Osteocyte (in vitro differentiated cells): ENCODE measurements around the gene OR6B1. TPM values are rescaled to one million over a fixed set of nuclear protein-coding genes. Genes with fewer than 3 reads are reported as not detected.

Experiments
- DNase-seq: peaks from one replicate; pipeline ENCODE4 v3.0.0; 2021; ENCODE audit warnings: mixed read lengths; ENCODE audit not compliant: unreplicated experiment; ENCODE audit errors: extremely low spot score
- H3K27ac Mint-ChIP-seq: one replicate; pipeline ENCODE4 v1.8.0; 2021; ENCODE audit warnings: mild to moderate bottlenecking, mixed read lengths; ENCODE audit not compliant: unreplicated experiment
- H3K27me3 Mint-ChIP-seq: one replicate; pipeline ENCODE4 v1.8.0; 2021; ENCODE audit warnings: mixed read lengths; ENCODE audit not compliant: unreplicated experiment
- H3K36me3 Mint-ChIP-seq: one replicate; pipeline ENCODE4 v1.8.0; 2021; ENCODE audit warnings: mixed read lengths; ENCODE audit not compliant: unreplicated experiment
- H3K4me1 Mint-ChIP-seq: one replicate; pipeline ENCODE4 v1.8.0; 2021; ENCODE audit warnings: mixed read lengths; ENCODE audit not compliant: unreplicated experiment
- H3K4me3 Mint-ChIP-seq: one replicate; pipeline ENCODE4 v1.8.0; 2021; ENCODE audit warnings: mild to moderate bottlenecking, moderate library complexity, mixed read lengths; ENCODE audit not compliant: unreplicated experiment
- H3K9me3 Mint-ChIP-seq: one replicate; pipeline ENCODE4 v1.8.0; 2021; ENCODE audit warnings: mixed read lengths; ENCODE audit not compliant: unreplicated experiment
- long read RNA-seq: library from polyadenylated mRNA; unstranded; transcript quantifications from one replicate; pipeline ENCODE4 v2.0.0, GENCODE V29; 2021
- total RNA-seq: library from RNA; stranded (reverse); gene quantifications from 2 replicates; pipeline ENCODE4 v1.2.1, GENCODE V29; 2021
- TF ChIP-seq, protein P1 (sequence below): fragments of 200-600 bp; sonication (generic); IDR thresholded peaks from 2 replicates; pipeline ENCODE4 v1.5.0; 2021; ENCODE audit warnings: antibody characterized with exemption, mild to moderate bottlenecking, moderate library complexity

Gene OR6B1
- not detected in 2 replicates for total RNA-seq
- long read RNA-seq = 0 reads

DNA sequence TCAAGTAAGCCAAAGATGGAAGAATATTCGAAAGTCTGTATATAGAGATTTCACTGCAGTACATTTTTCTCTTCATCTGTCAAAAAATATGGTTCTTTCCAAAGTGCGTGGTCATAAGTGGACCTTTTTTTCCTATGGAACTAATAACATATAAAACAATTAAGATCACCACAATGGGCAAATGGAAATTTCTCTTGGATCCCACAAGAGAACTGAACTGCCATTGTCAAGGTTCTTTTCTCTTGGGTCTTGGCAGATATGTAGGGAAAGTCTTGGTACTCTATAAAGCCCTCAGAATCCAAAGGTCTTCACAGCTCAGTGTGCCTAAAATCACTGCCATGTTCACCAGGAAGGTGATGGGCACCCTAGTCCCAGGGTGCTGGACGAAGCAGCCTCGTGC is at the start of gene OR6B1:
Gene OR6B1, plus strand, starts transcription at position 301 of the 400 bp plus-strand sequence. CDS start 3,677 bp downstream, outside the sequence.
- TF ChIP-seq, protein P1, sequence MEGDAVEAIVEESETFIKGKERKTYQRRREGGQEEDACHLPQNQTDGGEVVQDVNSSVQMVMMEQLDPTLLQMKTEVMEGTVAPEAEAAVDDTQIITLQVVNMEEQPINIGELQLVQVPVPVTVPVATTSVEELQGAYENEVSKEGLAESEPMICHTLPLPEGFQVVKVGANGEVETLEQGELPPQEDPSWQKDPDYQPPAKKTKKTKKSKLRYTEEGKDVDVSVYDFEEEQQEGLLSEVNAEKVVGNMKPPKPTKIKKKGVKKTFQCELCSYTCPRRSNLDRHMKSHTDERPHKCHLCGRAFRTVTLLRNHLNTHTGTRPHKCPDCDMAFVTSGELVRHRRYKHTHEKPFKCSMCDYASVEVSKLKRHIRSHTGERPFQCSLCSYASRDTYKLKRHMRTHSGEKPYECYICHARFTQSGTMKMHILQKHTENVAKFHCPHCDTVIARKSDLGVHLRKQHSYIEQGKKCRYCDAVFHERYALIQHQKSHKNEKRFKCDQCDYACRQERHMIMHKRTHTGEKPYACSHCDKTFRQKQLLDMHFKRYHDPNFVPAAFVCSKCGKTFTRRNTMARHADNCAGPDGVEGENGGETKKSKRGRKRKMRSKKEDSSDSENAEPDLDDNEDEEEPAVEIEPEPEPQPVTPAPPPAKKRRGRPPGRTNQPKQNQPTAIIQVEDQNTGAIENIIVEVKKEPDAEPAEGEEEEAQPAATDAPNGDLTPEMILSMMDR = no peak
- H3K4me1 Mint-ChIP-seq = no peaks in the 10 kb centered on the region
- H3K9me3 Mint-ChIP-seq = no peaks in the 10 kb centered on the region
- H3K4me3 Mint-ChIP-seq = no peak within 1 kb of the TSS
- peaks cover 36% of the 10 kb centered on the region for H3K27me3 Mint-ChIP-seq
- no peak within 1 kb of the TSS for H3K27ac Mint-ChIP-seq
- H3K36me3 Mint-ChIP-seq = no peaks in the 10 kb centered on the region
- DNase-seq = no peak

DNA sequence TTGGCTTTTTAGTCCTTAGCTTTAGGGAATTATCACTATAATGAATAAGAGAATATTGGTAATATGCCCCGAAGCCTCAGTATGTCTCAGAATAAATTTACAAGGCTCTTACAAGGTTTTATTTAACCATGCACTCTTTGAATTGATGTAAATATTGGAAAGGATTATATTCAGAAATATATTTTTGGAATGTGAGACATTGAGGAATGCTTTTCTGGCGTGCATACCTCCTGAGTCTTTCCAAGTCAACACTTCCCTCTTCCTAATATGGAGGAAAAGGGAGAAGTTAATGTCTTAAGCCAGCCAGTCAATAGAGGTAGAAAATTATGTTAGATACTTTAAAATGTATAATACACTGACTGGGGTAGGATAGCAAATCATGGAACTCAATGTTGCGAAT is 46.7 kb upstream of the OR6B1 start:
- Mint-ChIP-seq H3K4me3 (no peak overlapping the region), H3K36me3 (no peaks in the 10 kb centered on the region), H3K27me3 (peaks cover 37% of the 10 kb centered on the region), H3K4me1 (no peaks in the 10 kb centered on the region), H3K27ac (no peak overlapping the region), H3K9me3 (no peaks in the 10 kb centered on the region)
- TF ChIP-seq, protein P1 = no peak
- no peak for DNase-seq

DNA sequence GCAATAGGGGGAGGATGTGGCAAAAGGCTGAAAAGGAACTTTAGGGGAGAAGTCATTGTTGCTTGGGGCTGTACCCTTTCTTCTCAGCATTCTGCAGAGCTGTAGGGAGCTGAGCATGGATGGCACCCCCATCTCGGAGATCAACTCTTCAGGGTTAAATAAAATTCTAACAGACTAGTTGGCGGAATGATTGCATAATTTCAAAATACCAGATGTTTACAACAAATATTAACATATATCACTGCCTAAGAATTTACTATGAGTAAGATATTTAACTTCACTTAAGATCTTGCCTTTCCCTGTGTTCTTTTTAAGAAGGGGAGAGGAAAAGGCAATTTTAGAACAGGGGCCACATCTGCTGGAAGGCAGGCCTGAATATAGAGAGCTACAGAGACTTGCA is 46.0 kb upstream of the OR6B1 start:
- no peak for DNase-seq
- no peaks in the 10 kb centered on the region for H3K4me1 Mint-ChIP-seq
- TF ChIP-seq, protein P1 = no peak
- peaks cover 39% of the 10 kb centered on the region for H3K27me3 Mint-ChIP-seq
- H3K27ac Mint-ChIP-seq = no peak overlapping the region
- H3K4me3 Mint-ChIP-seq = no peak overlapping the region
- H3K36me3 Mint-ChIP-seq = no peaks in the 10 kb centered on the region
- no peaks in the 10 kb centered on the region for H3K9me3 Mint-ChIP-seq

DNA sequence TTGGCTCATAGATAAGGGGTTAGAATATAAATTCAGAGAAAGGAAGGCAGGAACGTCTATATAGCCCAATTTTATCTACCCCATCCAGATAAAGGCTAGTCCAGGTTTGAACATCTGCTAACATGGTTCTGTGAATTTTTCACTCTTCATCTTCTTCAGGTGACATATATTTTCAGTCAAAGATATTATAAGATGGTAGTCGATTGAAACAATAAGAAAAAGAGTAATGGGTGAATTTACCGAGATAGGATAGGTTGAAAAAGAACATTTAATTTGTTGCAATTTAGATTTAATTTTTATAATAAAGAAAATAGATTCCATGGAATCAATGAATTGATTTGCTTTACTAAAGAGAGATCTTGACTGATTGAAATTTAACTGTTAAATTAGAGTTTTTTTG is 45.6 kb upstream of the OR6B1 start, which contains the start of gene OR2F1:
Gene OR2F1, plus strand, starts transcription at position 301 of the 400 bp plus-strand sequence. CDS start 5,127 bp downstream, outside the sequence.
- TF ChIP-seq, protein P1 = no peak
- Mint-ChIP-seq H3K27ac (no peak within 1 kb of the TSS), H3K4me3 (no peak within 1 kb of the TSS), H3K4me1 (no peaks in the 10 kb centered on the region), H3K36me3 (no peaks in the 10 kb centered on the region), H3K27me3 (peaks cover 42% of the 10 kb centered on the region), H3K9me3 (no peaks in the 10 kb centered on the region)
- DNase-seq = no peak

DNA sequence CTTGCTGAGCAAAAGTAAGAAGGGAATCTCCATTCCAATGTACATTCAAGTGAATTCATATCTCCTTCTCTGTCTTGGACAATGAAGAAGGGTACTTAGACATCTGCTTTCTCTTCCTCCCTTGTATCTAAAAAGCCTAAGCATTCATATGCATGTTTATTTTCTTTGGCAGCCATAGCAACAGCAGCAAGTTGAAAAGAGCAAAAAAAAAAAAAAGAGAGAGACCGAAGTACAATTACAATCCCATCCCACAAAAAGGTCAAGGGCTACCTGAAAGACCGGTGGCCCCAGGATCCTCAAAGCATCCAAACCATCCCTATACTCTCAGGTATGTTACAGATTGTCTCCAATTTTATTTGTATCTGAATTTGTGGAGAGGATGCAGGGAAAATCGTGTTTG is 41.3 kb upstream of the OR6B1 start:
- no peaks in the 10 kb centered on the region for H3K36me3 Mint-ChIP-seq
- H3K4me1 Mint-ChIP-seq = no peaks in the 10 kb centered on the region
- H3K27ac Mint-ChIP-seq = no peak overlapping the region
- no peak overlapping the region for H3K4me3 Mint-ChIP-seq
- TF ChIP-seq, protein P1 = no peak
- H3K27me3 Mint-ChIP-seq = peaks cover 49% of the 10 kb centered on the region
- H3K9me3 Mint-ChIP-seq = no peaks in the 10 kb centered on the region
- DNase-seq = no peak
